HepG2 (cell line): ENCODE data around the gene EHBP1. TPM values are rescaled to one million over a fixed set of nuclear protein-coding genes. Genes with fewer than 3 reads are reported as not detected.

ENCODE experiments used
- polyA plus RNA-seq, 8 experiments: library from polyadenylated mRNA; depleted of rRNA in 3 of 8; stranded (reverse) in 7 of 8; unstranded in 1 of 8; fragments of >200 nt; fragmentation: Illumina TruSeq in 4 of 8; extraction: Trizol in 4 of 8; gene quantifications; 2 replicates each; pipeline versions ENCODE4 v1.2.1 to v1.2.3, GENCODE V29; 2011 to 2016; ENCODE audit warnings: low read depth in 4 of 8, missing spikeins in 1 of 8, mixed read lengths in 1 of 8; ENCODE audit not compliant: insufficient read depth in 1 of 8
- small RNA-seq, 3 experiments: library from RNA; depleted of rRNA; stranded (forward); fragments of <200 nt; gene quantifications; one replicate each; pipeline ENCODE3, GENCODE V24; 2012; ENCODE audit warnings: low read depth in 2 of 3, low replicate concordance in 1 of 3; ENCODE audit not compliant: insufficient read length in 3 of 3, insufficient read depth in 2 of 3
- total RNA-seq, 5 experiments: library from RNA; depleted of rRNA; stranded (reverse); fragments of >200 nt; fragmentation: Illumina TruSeq; extraction: Trizol; gene quantifications; 2 replicates each; pipeline ENCODE4 v1.2.3, GENCODE V29; 2016; ENCODE audit warnings: low read depth in 1 of 5

Gene EHBP1
- total and polyA plus RNA-seq, 2 of the 13 experiments (the other 11 are each of a cell fraction or from before 2014, with no cell fraction given), result 93.5 to 146 TPM

Small RNAs within 50 kb of the gene (small RNA-seq; reads per million reads assigned to genes)
- gene RF00019, result 0 reads per million in 3 experiments

Other genes starting within 250 kb of the EHBP1 start
- gene TMEM17, start 199.5 kb upstream of the EHBP1 start, total RNA-seq (2016; rRNA removed; fragmentation: Illumina TruSeq; extraction: Trizol), result 0.22 and 0.28 TPM in 2 replicates
- 0.30 and 0.50 TPM in 2 replicates for gene TMEM17, start 199.5 kb upstream of the EHBP1 start, polyA plus RNA-seq (2011; rRNA removed)